K562 (cell line): ENCODE data around the gene CTSS. TPM values are rescaled to one million over a fixed set of nuclear protein-coding genes. Genes with fewer than 3 reads are reported as not detected.

Experiments used
- ATAC-seq: fragments of 200-7000 bp; cut with Tn5 transposase; 3 replicates; pipeline ENCODE4 v1.9.1; 2020; ENCODE audit warnings: moderate library complexity
- BruUV-seq: library from RNA; stranded (reverse); fragments of 400-500 nt; replicated peaks from 2 replicates; lab custom pipeline; 2021; lab: Mats Ljungman, UMichigan
- CTCF ChIA-PET: fragments of 300-600 bp; formaldehyde crosslinking; extraction: SDS; loops from one replicate; lab custom pipeline; 2021; ENCODE audit warnings: low intra/inter-chr PET ratio; lab: Yijun Ruan, JAX
- POLR2A ChIA-PET: fragments of 300-600, 350-650 bp; sonication (Branson Sonifier 250); formaldehyde crosslinking; extraction: SDS; loops from one replicate; lab custom pipeline; 2021; ENCODE audit warnings: antibody characterized with exemption, inconsistent platforms; lab: Yijun Ruan, JAX
- DNase-seq, 4 experiments: peaks; one replicate each; pipeline versions ENCODE4 v3.0.0 to v3.0.0-alpha.2; 2011 to 2018; ENCODE audit warnings: low spot score in 3 of 4, mixed read lengths in 3 of 4; ENCODE audit errors: extremely low read depth in 1 of 4
- FAIRE-seq: peaks from 2 replicates; lab custom pipeline; 2011; peaks lifted over from hg19 to GRCh38; lab: Jason Lieb, UNC
- H2AFZ ChIP-seq: 2 replicates; pipeline ENCODE4 v1.6.0; 2011; ENCODE audit warnings: low read depth, low read length, control low read depth, inconsistent platforms
- H3K27ac ChIP-seq: fragments of 200-600 bp; 3 replicates; pipeline ENCODE4 v1.8.0; 2011; ENCODE audit warnings: low read depth, mild to moderate bottlenecking, control low read depth, inconsistent platforms, low read length, moderate library complexity, mixed read lengths; ENCODE audit errors: extremely low read depth
- H3K27me3 ChIP-seq, 2 experiments: fragments of 300-600 bp in 1 of 2; 2 replicates in 1 of 2; 3 replicates in 1 of 2; pipeline versions ENCODE4 v1.6.0 to v1.8.0; 2011; ENCODE audit warnings: inconsistent platforms in 2 of 2, low read length in 2 of 2, mild to moderate bottlenecking in 1 of 2, mixed read lengths in 1 of 2, moderate library complexity in 1 of 2; ENCODE audit not compliant: control insufficient read depth in 2 of 2, insufficient read depth in 2 of 2
- H3K36me3 ChIP-seq: fragments of 300-600 bp; 3 replicates; pipeline ENCODE4 v1.8.0; 2011; ENCODE audit warnings: mild to moderate bottlenecking, low read length, inconsistent platforms; ENCODE audit not compliant: control insufficient read depth, insufficient read depth
- H3K4me1 ChIP-seq, 2 experiments: fragments of 200-600 bp in 1 of 2; replicated peaks in 1 of 2; 2 replicates in 1 of 2; 3 replicates in 1 of 2; pipeline versions ENCODE4 v1.5.1 to v1.8.0; 2011; ENCODE audit warnings: inconsistent platforms in 2 of 2, low read length in 2 of 2, mild to moderate bottlenecking in 1 of 2, mixed read lengths in 1 of 2, moderate library complexity in 1 of 2; ENCODE audit not compliant: control insufficient read depth in 2 of 2, insufficient read depth in 2 of 2
- H3K4me2 ChIP-seq: 2 replicates; pipeline ENCODE4 v1.6.1; 2011; ENCODE audit warnings: low read length, control low read depth, inconsistent platforms, mixed read lengths; ENCODE audit not compliant: insufficient read depth
- H3K4me3 ChIP-seq: fragments of 200-600 bp; sonication (generic), shearing (Covaris generic); 2 replicates; pipeline ENCODE4 v1.5.1; 2016; ENCODE audit warnings: control low read depth, inconsistent platforms
- H3K79me2 ChIP-seq: fragments of 200-600 bp; 3 replicates; pipeline ENCODE4 v1.8.0; 2011; ENCODE audit warnings: low read length, inconsistent platforms; ENCODE audit not compliant: control insufficient read depth, insufficient read depth
- H3K9ac ChIP-seq, 2 experiments: 2 replicates each; pipeline versions ENCODE4 v1.6.0 to v1.6.1; 2011; ENCODE audit warnings: low read depth in 2 of 2, low read length in 2 of 2, control low read depth in 1 of 2, inconsistent platforms in 1 of 2, mild to moderate bottlenecking in 1 of 2, mixed read lengths in 1 of 2; ENCODE audit not compliant: insufficient read depth in 1 of 2
- H3K9me1 ChIP-seq: one replicate; pipeline ENCODE4 v1.6.0; 2011; ENCODE audit warnings: inconsistent platforms, mild to moderate bottlenecking, low read length, moderate library complexity; ENCODE audit not compliant: control insufficient read depth, insufficient read depth
- H3K9me3 ChIP-seq: replicated peaks from 2 replicates; pipeline ENCODE4 v1.5.1; 2011; ENCODE audit warnings: low read depth, low read length, inconsistent platforms; ENCODE audit not compliant: control insufficient read depth, insufficient read depth
- H4K20me1 ChIP-seq: replicated peaks from 2 replicates; pipeline ENCODE4 v1.6.1; 2011; ENCODE audit warnings: low read length, inconsistent platforms, mixed read lengths; ENCODE audit not compliant: control insufficient read depth, insufficient read depth
- E2F5 ChIP-seq: sonication (generic); formaldehyde crosslinking; IDR thresholded peaks from 2 replicates; pipeline ENCODE4 v1.8.0; 2022; ENCODE audit warnings: mild to moderate bottlenecking, missing genetic modification reagents
- ELF4 ChIP-seq: fragments of 450-650 bp; formaldehyde crosslinking; IDR thresholded peaks from 2 replicates; pipeline ENCODE4 v1.4.0; 2022; ENCODE audit warnings: missing genetic modification characterization
- RFX5 ChIP-seq: IDR thresholded peaks from 2 replicates; pipeline ENCODE4 v1.6.1; 2011; ENCODE audit warnings: low read depth, mild to moderate bottlenecking, improper control_type of control experiment, low read length
- TSHZ1 ChIP-seq: fragments of 250-450 bp; sonication (Bioruptor Pico); IDR thresholded peaks from 2 replicates; pipeline ENCODE4 v1.4.0; 2020; ENCODE audit warnings: mild to moderate bottlenecking, moderate library complexity
- ZC3H11A ChIP-seq: IDR thresholded peaks from 2 replicates; pipeline ENCODE4 v1.6.1; 2012; ENCODE audit warnings: low read depth, low read length, improper control_type of control experiment
- ZC3H4 ChIP-seq: sonication (generic); formaldehyde crosslinking; IDR thresholded peaks from 2 replicates; pipeline ENCODE4 v1.9.0; 2021; ENCODE audit warnings: missing genetic modification reagents, borderline replicate concordance
- ZNF175 ChIP-seq: fragments of 200-800 bp; sonication (Bioruptor generic); IDR thresholded peaks from 2 replicates; pipeline ENCODE4 v1.6.1; 2016; ENCODE audit warnings: low read depth, mild to moderate bottlenecking, missing genetic modification characterization, missing compliant biosample characterization
- ZNF318 ChIP-seq, 2 experiments: fragments of 450-650 bp; IDR thresholded peaks; 2 replicates each; pipeline ENCODE4 v1.6.1; 2016; ENCODE audit warnings: mild to moderate bottlenecking in 2 of 2, borderline replicate concordance in 1 of 2, low read depth in 1 of 2, moderate library complexity in 1 of 2
- WGBS: fragments of 100-300 bp; shearing (Covaris generic); methylation state at CpG from one replicate; pipeline ENCODE4 v1.1.6; 2016; ENCODE audit warnings: low coverage, mixed read lengths; ENCODE audit not compliant: insufficient coverage; ENCODE audit errors: missing lambda C conversion rate; 5-methylcytosine and 5-hydroxymethylcytosine counted together
- in situ Hi-C: fragments of 300-500 bp; cut with MboI; formaldehyde crosslinking; loops from 4 replicates; pipeline ENCODE4 v1.15.0; 2018; ENCODE audit warnings: inconsistent platforms, mixed read lengths
- intact Hi-C: fragments of 100-400 bp; cut with micrococcal nuclease; formaldehyde crosslinking; loops from 2 replicates; pipeline ENCODE4 v1.14.2; 2022
- polyA plus RNA-seq, 8 experiments: library from polyadenylated mRNA; depleted of rRNA in 4 of 8; stranded (reverse) in 5 of 8; unstranded in 3 of 8; fragments of >200 nt; fragmentation: Nextera tagmentation in 2 of 8; fragmentation: Illumina TruSeq in 1 of 8; extraction: Ambion mirVana in 2 of 8; extraction: Trizol in 1 of 8; gene quantifications; 2 replicates each; pipeline versions ENCODE4 v1.2.1 to v1.2.3, GENCODE V29; 2011 to 2014; ENCODE audit warnings: inconsistent platforms in 1 of 8, missing spikeins in 1 of 8
- total RNA-seq, 7 experiments: library from RNA; depleted of rRNA in 6 of 7; stranded (reverse); fragments of >200 nt in 6 of 7; fragmentation: Illumina TruSeq in 2 of 7; extraction: Trizol in 2 of 7; gene quantifications; 2 replicates each; pipeline versions ENCODE4 v1.2.1 to v1.2.3, GENCODE V29; 2011 to 2021; ENCODE audit warnings: low replicate concordance in 1 of 7

Gene CTSS
- total and polyA plus RNA-seq, 9 of the 15 experiments (the other 6 are each of a cell fraction or from before 2014, with no cell fraction given) = 8.6 to 24.9 (median 10.3) TPM

GRCh38 chr1:150730130-150730721 is 35.4 kb downstream of the CTSS start:
- no peaks in the 10 kb centered on the region for H3K27me3 ChIP-seq
- no peak overlapping the region for H3K9ac ChIP-seq
- no TSS peak for BruUV-seq
- no peak for FAIRE-seq
- no peaks in the 10 kb centered on the region for H3K9me1 ChIP-seq
- WGBS = 25% methylated on average over 3 of the region's 3 CpGs
- H3K36me3 ChIP-seq = no peaks in the 10 kb centered on the region
- H3K9me3 ChIP-seq = no peaks in the 10 kb centered on the region
- no peak for ATAC-seq
- H3K27ac ChIP-seq = no peak overlapping the region
- ChIA-PET POLR2A (no interaction called here), CTCF (no interaction called here)
- H2AFZ ChIP-seq = 0 out of 2 replicates have a peak overlapping the region, but pooled peaks have one; percentile 23
- DNase-seq = no peak
- no peak overlapping the region for H3K4me2 ChIP-seq
- H4K20me1 ChIP-seq = no peaks in the 10 kb centered on the region
- no peaks in the 10 kb centered on the region for H3K79me2 ChIP-seq
- no peak overlapping the region for H3K4me3 ChIP-seq
- H3K4me1 ChIP-seq = no peaks in the 10 kb centered on the region; a peak in 1 of 5 replicates
- intact Hi-C loops (no loop called here), in situ Hi-C loops (no loop called here)
- TF ChIP-seq ELF4 (no peak), ZC3H11A (no peak), ZNF318 (IDR thresholded peaks at IDR 0.05; ENCODE audit: borderline replicate concordance in 1 of 2, low read depth in 1 of 2) (no peak), RFX5 (no peak), ZC3H4 (no peak), ZNF175 (CRISPR knock-in tag) (no peak), TSHZ1 (no peak), E2F5 (no peak)
